ENCODE measurements around the gene BICC1. TPM values are rescaled to one million over a fixed set of nuclear protein-coding genes. Genes with fewer than 3 reads are reported as not detected.

BICC1 gene
- total RNA-seq, 1 donor from 2014 or later: 1.1 TPM

DNA sequence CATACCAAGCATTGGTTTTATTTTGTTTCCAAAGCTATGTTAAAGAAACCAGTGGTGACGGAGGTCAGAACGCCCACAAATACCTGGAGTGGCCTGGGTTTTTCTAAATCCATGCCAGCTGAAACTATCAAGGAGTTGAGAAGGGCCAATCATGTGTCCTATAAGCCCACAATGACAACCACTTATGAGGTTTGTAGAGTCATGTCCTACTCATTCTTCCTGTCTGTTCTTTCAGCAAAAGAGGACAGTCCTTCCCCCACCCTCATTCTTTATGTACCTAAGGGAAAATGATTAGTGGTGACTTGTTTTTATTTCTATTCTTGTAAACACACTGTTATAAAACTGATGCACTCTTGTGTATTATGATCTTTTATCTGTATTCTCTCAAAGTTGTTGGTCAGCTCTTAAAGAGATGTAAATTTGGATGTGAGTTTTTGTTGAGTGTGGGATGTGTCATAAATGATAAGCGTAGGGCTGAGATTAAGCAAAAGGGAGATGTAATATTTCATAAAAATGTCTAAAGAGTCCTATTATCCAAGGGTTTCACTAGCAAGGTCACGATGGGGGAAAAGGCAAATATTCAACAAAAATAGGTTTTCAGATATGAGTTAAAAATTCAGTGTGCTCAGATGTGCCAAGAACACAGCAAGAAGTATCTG, 294.4 kb downstream of the BICC1 start:
- Mint-ChIP-seq H3K9me3 (ENCODE audit: unreplicated experiment) (no peaks in the 10 kb centered on the region), H3K27me3 (ENCODE audit: unreplicated experiment) (no peaks in the 10 kb centered on the region), H3K36me3 (ENCODE audit: low read depth, unreplicated experiment) (no peaks in the 10 kb centered on the region), H3K27ac (ENCODE audit: unreplicated experiment) (no peak overlapping the region), H3K4me1 (ENCODE audit: unreplicated experiment) (no peaks in the 10 kb centered on the region), H3K4me3 (ENCODE audit: unreplicated experiment) (no peak overlapping the region)
- DNase-seq (ENCODE audit: low spot score): no peak
- TF ChIP-seq, protein P1, sequence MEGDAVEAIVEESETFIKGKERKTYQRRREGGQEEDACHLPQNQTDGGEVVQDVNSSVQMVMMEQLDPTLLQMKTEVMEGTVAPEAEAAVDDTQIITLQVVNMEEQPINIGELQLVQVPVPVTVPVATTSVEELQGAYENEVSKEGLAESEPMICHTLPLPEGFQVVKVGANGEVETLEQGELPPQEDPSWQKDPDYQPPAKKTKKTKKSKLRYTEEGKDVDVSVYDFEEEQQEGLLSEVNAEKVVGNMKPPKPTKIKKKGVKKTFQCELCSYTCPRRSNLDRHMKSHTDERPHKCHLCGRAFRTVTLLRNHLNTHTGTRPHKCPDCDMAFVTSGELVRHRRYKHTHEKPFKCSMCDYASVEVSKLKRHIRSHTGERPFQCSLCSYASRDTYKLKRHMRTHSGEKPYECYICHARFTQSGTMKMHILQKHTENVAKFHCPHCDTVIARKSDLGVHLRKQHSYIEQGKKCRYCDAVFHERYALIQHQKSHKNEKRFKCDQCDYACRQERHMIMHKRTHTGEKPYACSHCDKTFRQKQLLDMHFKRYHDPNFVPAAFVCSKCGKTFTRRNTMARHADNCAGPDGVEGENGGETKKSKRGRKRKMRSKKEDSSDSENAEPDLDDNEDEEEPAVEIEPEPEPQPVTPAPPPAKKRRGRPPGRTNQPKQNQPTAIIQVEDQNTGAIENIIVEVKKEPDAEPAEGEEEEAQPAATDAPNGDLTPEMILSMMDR (IDR thresholded peaks at IDR 0.05; ENCODE audit: unreplicated experiment): no peak

DNA sequence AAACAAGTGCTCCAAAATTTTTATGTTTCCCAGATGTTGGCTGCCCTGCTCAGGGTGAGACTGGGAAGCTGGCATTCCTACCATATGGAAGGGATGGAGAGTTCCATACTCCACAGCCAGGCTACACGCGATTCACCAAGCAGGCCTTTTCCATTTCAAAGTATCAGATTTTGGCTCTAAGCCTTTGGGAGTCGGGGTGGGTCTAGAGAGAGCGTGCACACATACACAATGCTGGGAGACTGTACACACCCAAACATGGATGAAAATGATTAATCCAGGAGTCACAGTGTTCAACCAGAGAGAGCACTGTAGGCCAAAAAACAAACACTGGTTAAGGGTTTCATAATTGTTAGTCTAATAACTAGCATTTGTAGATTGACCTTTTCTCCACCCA, 295.0 kb downstream of the BICC1 start:
- TF ChIP-seq, protein P1 (IDR thresholded peaks at IDR 0.05; ENCODE audit: unreplicated experiment): no peak

DNA sequence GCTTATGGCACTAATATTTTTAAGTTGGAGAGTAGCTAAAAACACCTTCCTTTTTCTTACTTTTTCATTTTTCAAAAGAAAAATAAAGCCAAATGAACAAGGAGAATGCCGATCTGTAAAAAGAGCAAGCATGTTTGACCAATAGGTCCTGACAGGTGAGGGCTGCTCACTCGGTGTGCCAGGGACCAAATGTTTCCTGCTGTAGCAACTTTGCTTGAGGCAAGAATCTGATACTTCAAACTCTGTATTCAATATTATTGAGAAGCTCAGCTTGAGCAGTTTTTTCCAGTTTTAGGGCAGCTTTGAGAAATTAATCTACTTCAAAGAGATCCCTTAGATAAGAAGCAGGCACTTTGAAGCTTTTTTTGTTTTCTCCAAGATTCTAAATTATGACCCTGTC, 298.1 kb downstream of the BICC1 start:
- no peak overlapping the region for H3K27ac Mint-ChIP-seq (ENCODE audit: unreplicated experiment)
- no peaks in the 10 kb centered on the region for H3K4me1 Mint-ChIP-seq (ENCODE audit: unreplicated experiment)
- DNase-seq (ENCODE audit: low spot score): no peak
- TF ChIP-seq, protein P1 (IDR thresholded peaks at IDR 0.05; ENCODE audit: unreplicated experiment): no peak
- H3K36me3 Mint-ChIP-seq (ENCODE audit: low read depth, unreplicated experiment): no peaks in the 10 kb centered on the region
- H3K9me3 Mint-ChIP-seq (ENCODE audit: unreplicated experiment): no peaks in the 10 kb centered on the region
- H3K27me3 Mint-ChIP-seq (ENCODE audit: unreplicated experiment): no peaks in the 10 kb centered on the region
- no peak overlapping the region for H3K4me3 Mint-ChIP-seq (ENCODE audit: unreplicated experiment)

More for the DNA sequence above, 295.0 kb downstream of the BICC1 start:
- no peaks in the 10 kb centered on the region for H3K27me3 Mint-ChIP-seq (ENCODE audit: unreplicated experiment)
- H3K36me3 Mint-ChIP-seq (ENCODE audit: low read depth, unreplicated experiment): no peaks in the 10 kb centered on the region
- no peak overlapping the region for H3K27ac Mint-ChIP-seq (ENCODE audit: unreplicated experiment)
- no peak overlapping the region for H3K4me3 Mint-ChIP-seq (ENCODE audit: unreplicated experiment)
- H3K9me3 Mint-ChIP-seq (ENCODE audit: unreplicated experiment): no peaks in the 10 kb centered on the region
- no peaks in the 10 kb centered on the region for H3K4me1 Mint-ChIP-seq (ENCODE audit: unreplicated experiment)
- no peak for DNase-seq (ENCODE audit: low spot score)

DNA sequence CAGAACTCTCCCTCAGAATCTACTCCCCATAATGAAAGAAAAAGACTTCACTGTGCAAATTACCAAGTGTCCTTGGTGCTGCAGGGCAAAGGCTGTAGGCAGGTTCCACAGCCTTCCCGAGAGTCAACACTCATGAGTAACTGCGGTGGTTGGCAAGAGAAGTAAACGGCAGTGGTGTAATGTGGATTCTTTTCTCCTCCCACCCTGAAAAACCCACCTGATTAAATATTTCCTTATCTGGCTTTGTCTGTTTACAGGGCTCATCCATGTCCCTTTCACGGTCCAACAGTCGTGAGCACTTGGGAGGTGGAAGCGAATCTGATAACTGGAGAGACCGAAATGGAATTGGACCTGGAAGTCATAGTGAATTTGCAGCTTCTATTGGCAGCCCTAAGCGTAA, 300.9 kb downstream of the BICC1 start:
- TF ChIP-seq, protein P1 (IDR thresholded peaks at IDR 0.05; ENCODE audit: unreplicated experiment): no peak
- DNase-seq (ENCODE audit: low spot score): no peak
- no peaks in the 10 kb centered on the region for H3K36me3 Mint-ChIP-seq (ENCODE audit: low read depth, unreplicated experiment)
- no peaks in the 10 kb centered on the region for H3K9me3 Mint-ChIP-seq (ENCODE audit: unreplicated experiment)
- H3K27ac Mint-ChIP-seq (ENCODE audit: unreplicated experiment): no peak overlapping the region
- peaks cover 2% of the 10 kb centered on the region for H3K27me3 Mint-ChIP-seq (ENCODE audit: unreplicated experiment)
- H3K4me1 Mint-ChIP-seq (ENCODE audit: unreplicated experiment): peaks cover 3% of the 10 kb centered on the region
- no peak overlapping the region for H3K4me3 Mint-ChIP-seq (ENCODE audit: unreplicated experiment)

DNA sequence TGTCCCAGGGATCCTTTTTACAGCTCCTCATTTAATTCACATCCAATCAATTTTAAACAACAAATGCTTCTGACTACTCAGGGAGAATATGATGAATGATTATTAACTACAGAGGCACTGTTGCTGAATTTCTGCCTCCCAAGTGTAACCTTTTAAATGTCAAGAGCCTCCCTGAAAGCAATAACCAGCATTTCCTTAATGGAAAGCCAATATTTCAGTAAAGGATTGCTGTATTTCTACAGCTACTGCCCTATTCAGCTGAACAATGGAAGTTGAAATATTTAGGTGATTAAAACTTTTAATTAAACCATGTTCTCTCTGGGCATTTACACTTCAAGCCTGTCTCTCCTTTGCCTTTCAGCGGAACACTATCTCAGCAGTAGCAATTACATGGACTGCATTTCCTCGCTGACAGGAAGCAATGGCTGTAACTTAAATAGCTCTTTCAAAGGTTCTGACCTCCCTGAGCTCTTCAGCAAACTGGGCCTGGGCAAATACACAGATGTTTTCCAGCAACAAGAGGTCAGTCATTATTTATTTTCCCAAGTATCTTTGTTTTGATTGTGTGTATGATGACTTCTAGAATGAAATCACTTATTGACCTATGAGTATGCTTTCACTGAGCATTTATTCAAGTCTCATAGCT, 304.7 kb downstream of the BICC1 start:
- H3K4me1 Mint-ChIP-seq (ENCODE audit: unreplicated experiment): peaks cover 3% of the 10 kb centered on the region
- peaks cover 2% of the 10 kb centered on the region for H3K27me3 Mint-ChIP-seq (ENCODE audit: unreplicated experiment)
- H3K36me3 Mint-ChIP-seq (ENCODE audit: low read depth, unreplicated experiment): no peaks in the 10 kb centered on the region
- no peaks in the 10 kb centered on the region for H3K9me3 Mint-ChIP-seq (ENCODE audit: unreplicated experiment)
- H3K27ac Mint-ChIP-seq (ENCODE audit: unreplicated experiment): no peak overlapping the region
- H3K4me3 Mint-ChIP-seq (ENCODE audit: unreplicated experiment): no peak overlapping the region
- TF ChIP-seq, protein P1 (IDR thresholded peaks at IDR 0.05; ENCODE audit: unreplicated experiment): no peak
- no peak for DNase-seq (ENCODE audit: low spot score)
